T-helper 1 cell treated with Interleukin-12 subunit alpha and Interleukin-12 subunit beta and Interleukin-4 antibody, amounts not matched to agents 30 μg/mL and 1 μg/mL, for 36 hours (primary cell): Measurements from ENCODE around the gene ZFR.
A peak's percentile ranks its signal among the peaks of the same experiment; 100 is the strongest.
"Not testable (repeated sequence)": the region's sequence is repeated elsewhere in the genome, so short reads cannot be mapped to it uniquely, and the experiment has no call there.

ENCODE experiments used
- H3K27ac Mint-ChIP-seq: one replicate; pipeline ENCODE4 v1.8.0; 2021; ENCODE audit warnings: mild to moderate bottlenecking, mixed read lengths
- H3K27me3 Mint-ChIP-seq: one replicate; pipeline ENCODE4 v1.8.0; 2021; ENCODE audit warnings: low read depth, mixed read lengths
- H3K36me3 Mint-ChIP-seq: one replicate; pipeline ENCODE4 v1.8.0; 2021; ENCODE audit warnings: low read depth, mixed read lengths
- H3K4me1 Mint-ChIP-seq: one replicate; pipeline ENCODE4 v1.8.0; 2021; ENCODE audit warnings: low read depth, mixed read lengths
- H3K4me3 Mint-ChIP-seq: one replicate; pipeline ENCODE4 v1.8.0; 2021; ENCODE audit warnings: mild to moderate bottlenecking, moderate library complexity, mixed read lengths
- H3K9me3 Mint-ChIP-seq: one replicate; pipeline ENCODE4 v1.8.0; 2021; ENCODE audit warnings: mixed read lengths

ZFR gene

DNA sequence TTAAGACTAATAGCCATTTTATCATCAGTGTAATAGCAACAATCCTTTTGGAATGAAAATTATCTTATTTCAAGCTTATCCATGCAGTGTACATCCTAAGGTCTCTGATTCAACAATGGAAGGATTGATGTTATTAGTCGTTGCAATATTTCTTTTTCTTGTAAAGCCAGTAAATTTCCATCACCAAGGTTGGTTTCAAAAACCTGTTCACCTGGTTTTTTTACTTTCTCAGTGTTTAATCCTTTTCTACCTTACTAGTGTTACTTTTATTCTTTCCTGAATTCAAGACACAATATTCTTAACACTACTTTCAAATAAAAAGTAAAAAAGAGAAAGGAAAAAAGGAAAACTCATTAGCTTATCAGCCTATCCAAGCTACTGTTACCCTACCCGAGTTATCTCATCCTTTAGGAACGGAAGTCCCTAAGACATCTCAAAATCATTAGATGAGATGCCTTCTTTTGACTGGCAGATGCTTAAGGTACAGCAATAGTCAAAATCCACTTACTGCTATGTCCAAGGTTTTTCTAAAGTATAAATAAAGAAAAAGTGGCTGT is 5.4 kb downstream of the ZFR start:
- peaks cover 22% of the 10 kb centered on the region for H3K4me1 Mint-ChIP-seq
- peaks cover 9% of the 10 kb centered on the region for H3K36me3 Mint-ChIP-seq
- no peak overlapping the region for H3K4me3 Mint-ChIP-seq
- no peaks in the 10 kb centered on the region for H3K27me3 Mint-ChIP-seq
- no peaks in the 10 kb centered on the region for H3K9me3 Mint-ChIP-seq
- H3K27ac Mint-ChIP-seq = no peak overlapping the region

- no peak overlapping the region for H3K27ac Mint-ChIP-seq
- H3K9me3 Mint-ChIP-seq = no peaks in the 10 kb centered on the region
- H3K27me3 Mint-ChIP-seq = no peaks in the 10 kb centered on the region
- peaks cover 14% of the 10 kb centered on the region for H3K4me1 Mint-ChIP-seq
- H3K36me3 Mint-ChIP-seq = peaks cover 10% of the 10 kb centered on the region
- no peak overlapping the region for H3K4me3 Mint-ChIP-seq
Measured at GRCh38 chr5:32436553-32437242, 7.8 kb downstream of the ZFR start.

DNA sequence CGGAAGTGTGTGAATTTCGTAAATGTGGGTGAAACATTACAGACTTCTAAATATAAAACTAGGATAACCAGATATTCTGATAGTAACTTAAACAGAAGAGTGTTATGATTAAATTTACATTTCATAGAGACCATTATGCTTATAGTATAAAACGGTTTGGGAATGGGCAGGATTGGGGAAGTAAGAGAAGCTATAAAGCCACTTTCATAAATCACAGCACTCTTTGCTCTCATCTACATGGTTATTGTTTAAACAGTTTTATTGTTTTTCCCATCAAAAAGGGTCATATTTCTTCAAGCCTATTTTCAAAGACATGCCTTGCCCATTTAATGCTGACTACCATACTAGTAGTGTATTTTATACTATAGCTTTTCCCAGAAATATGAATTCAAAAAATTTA is 9.2 kb downstream of the ZFR start:
- Mint-ChIP-seq H3K4me1 (peaks cover 17% of the 10 kb centered on the region), H3K36me3 (peaks cover 10% of the 10 kb centered on the region), H3K27ac (no peak overlapping the region), H3K4me3 (no peak overlapping the region), H3K27me3 (no peaks in the 10 kb centered on the region), H3K9me3 (no peaks in the 10 kb centered on the region)

- Mint-ChIP-seq H3K4me1 (peaks cover 21% of the 10 kb centered on the region), H3K27ac (no peak overlapping the region), H3K27me3 (no peaks in the 10 kb centered on the region), H3K9me3 (no peaks in the 10 kb centered on the region), H3K4me3 (no peak overlapping the region), H3K36me3 (peaks cover 14% of the 10 kb centered on the region)
Measured at GRCh38 chr5:32434221-32434620, 10.3 kb downstream of the ZFR start.

DNA sequence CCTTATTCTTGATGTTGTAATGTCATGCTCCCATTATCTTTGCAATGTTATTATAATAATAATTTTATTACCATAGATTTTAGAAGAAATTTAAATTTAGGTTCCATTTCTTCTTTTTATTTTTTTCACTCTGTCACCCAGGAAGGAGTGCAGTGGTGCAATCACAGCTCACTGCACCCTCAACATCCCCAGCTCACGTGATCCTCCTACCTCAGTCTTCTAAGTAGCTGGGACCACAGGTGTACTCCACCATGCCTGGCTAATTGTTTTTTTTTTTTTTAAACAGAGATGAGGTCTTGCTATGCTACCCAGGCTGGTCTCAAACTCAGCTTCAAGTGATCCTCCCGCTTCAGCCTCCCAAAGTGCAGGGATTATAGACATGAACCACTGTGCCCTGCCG is 11.9 kb downstream of the ZFR start:
- H3K9me3 Mint-ChIP-seq = peaks cover 5% of the 10 kb centered on the region
- no peak overlapping the region for H3K4me3 Mint-ChIP-seq
- H3K36me3 Mint-ChIP-seq = peaks cover 25% of the 10 kb centered on the region
- no peaks in the 10 kb centered on the region for H3K27me3 Mint-ChIP-seq
- H3K27ac Mint-ChIP-seq = no peak overlapping the region
- H3K4me1 Mint-ChIP-seq = peaks cover 18% of the 10 kb centered on the region

DNA sequence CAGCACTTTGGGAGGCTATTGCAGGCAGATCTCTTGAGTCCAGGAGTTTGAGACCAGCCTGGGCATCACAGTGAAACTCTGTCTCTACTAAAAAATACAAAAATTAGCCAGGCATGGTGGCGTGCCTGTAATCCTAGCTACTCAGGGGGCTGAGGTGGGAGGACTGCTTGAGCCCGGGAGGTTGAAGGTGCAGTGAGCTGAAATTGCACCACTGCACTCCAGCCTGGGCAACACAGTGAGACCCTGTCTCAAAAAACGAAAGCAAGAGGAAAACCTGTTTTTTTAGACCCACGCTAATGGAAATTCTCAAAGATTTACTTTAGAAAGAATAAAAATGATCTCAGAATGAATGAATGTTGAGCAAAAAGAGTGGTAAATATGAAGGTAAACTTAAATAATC is 13.7 kb downstream of the ZFR start:
- H3K27me3 Mint-ChIP-seq, H3K4me3 Mint-ChIP-seq: not testable (repeated sequence)
- peak overlapping the region; percentile 5 for H3K27ac Mint-ChIP-seq
- peaks cover 16% of the 10 kb centered on the region for H3K4me1 Mint-ChIP-seq
- H3K9me3 Mint-ChIP-seq = peaks cover 19% of the 10 kb centered on the region
- H3K36me3 Mint-ChIP-seq = peaks cover 41% of the 10 kb centered on the region

DNA sequence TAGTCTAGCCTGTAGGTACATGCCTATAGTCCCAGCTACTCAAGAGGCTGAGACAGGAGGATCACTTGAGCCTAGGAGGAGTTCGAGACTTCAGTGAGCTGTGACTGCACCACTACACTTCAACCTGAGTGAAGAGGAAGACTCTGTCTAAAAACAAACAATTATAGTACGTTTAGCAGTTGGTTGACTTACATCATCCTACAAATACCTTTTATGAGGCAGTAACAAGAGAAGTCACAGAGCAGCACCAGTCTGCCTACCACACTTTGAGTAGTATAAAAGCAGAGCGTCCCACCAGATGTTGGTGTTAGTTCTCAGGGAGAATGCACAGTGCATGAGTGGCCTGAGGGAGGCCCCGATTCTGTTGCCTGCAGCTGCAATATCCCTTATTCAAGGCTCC is 16.1 kb downstream of the ZFR start:
- Mint-ChIP-seq H3K9me3 (peaks cover 19% of the 10 kb centered on the region), H3K4me3 (no peak overlapping the region), H3K4me1 (peaks cover 22% of the 10 kb centered on the region), H3K27ac (no peak overlapping the region), H3K36me3 (peaks cover 41% of the 10 kb centered on the region), H3K27me3 (no peaks in the 10 kb centered on the region)

DNA sequence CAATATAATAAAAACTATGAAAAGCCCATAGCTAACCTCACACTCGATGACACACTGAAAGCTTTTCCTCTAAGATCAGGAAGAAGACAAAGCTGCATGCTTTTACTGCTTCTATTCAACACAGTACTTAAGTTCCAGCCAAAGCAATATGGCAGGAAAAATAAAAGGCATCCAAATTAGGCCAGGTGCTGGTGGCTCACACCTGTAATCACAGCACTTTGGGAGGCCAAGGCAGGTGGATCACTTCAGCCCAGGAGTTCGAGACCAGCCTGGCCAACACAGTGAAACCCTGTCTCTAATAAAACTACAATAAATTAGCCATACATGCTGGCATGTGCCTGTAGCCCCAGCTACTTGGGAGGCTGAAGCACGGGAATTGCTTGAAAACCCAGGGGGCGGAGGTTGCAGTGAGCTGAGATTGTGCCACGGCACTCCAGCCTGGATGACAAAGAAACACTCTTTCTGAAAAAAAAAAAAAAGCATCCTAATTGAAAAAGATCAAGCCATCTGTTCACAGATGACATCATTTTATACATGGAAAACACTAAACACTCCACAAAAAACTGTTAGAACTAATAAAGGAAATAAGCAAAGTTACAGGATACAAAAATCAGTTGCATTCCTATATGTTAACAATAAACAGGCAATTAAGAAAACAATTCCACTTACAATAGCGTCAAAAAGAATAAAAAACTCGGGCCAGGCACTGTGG is 17.9 kb downstream of the ZFR start:
- H3K27ac Mint-ChIP-seq = no peak overlapping the region
- H3K4me1 Mint-ChIP-seq = peaks cover 22% of the 10 kb centered on the region
- H3K27me3 Mint-ChIP-seq = no peaks in the 10 kb centered on the region
- no peak overlapping the region for H3K4me3 Mint-ChIP-seq
- H3K9me3 Mint-ChIP-seq = peaks cover 19% of the 10 kb centered on the region
- H3K36me3 Mint-ChIP-seq = peaks cover 36% of the 10 kb centered on the region

DNA sequence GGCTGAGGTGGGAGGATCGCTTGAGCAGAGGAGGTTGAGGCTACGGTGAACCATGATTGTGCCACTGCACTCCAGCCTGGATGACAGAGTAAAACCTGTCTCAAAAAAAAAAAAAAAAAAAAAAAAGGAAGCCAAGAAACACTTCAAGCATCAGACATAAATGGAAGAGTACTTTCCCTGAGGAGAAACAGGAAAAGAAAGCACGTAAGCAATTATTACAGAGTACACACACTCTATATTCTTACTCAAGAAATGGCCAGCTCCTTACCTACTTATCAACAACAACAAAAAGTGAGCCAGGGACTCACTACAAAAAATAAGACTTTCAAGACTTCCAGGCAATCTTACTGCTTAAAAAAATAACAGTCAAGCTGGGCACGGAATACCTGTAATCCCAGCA is 21.8 kb downstream of the ZFR start:
- Mint-ChIP-seq H3K27ac (no peak overlapping the region), H3K36me3 (peaks cover 23% of the 10 kb centered on the region), H3K4me1 (peaks cover 14% of the 10 kb centered on the region), H3K27me3 (no peaks in the 10 kb centered on the region), H3K9me3 (peaks cover 15% of the 10 kb centered on the region), H3K4me3 (no peak overlapping the region)

DNA sequence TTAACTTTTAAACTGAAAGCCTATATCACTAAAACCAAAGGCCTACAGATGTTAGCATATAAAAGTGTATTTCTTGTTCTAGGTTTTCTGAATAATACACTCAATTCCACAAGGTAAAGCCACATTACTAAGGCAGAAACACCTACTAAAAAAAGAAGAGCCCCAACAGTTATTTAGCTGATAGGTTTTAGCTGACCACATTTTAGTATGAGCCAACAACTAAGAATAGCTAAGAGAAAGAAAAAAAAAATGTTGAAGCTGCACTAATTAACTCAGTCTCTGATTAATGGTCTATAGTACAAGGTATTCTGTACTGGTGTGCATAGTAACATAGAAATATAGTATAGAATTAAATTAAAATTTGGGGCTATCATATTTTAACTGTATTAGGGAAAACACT is 23.5 kb downstream of the ZFR start:
- peaks cover 14% of the 10 kb centered on the region for H3K36me3 Mint-ChIP-seq
- H3K9me3 Mint-ChIP-seq = peaks cover 1% of the 10 kb centered on the region
- peaks cover 14% of the 10 kb centered on the region for H3K4me1 Mint-ChIP-seq
- H3K4me3 Mint-ChIP-seq = no peak overlapping the region
- no peak overlapping the region for H3K27ac Mint-ChIP-seq
- H3K27me3 Mint-ChIP-seq = no peaks in the 10 kb centered on the region

DNA sequence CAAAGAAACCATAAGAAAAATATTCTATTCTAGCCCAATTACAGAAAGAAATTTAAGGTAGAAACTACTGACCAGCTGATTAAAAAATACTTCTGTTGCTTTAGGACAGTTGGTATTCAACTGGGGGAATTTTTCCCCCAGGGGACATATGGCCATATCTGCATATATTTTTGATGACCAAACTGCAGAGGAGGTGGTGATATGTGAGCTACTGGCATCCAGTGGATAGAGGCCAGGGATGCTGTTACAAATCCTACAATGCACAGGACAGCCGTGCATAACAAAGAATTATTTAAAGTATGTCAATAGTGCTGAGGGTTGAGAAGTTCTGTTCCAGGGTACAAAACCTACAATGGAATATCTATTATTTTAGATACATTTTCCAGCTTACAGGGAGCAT is 24.0 kb downstream of the ZFR start:
- Mint-ChIP-seq H3K27me3 (no peaks in the 10 kb centered on the region), H3K4me3 (no peak overlapping the region), H3K4me1 (peaks cover 14% of the 10 kb centered on the region), H3K27ac (no peak overlapping the region), H3K36me3 (peaks cover 16% of the 10 kb centered on the region), H3K9me3 (no peaks in the 10 kb centered on the region)

DNA sequence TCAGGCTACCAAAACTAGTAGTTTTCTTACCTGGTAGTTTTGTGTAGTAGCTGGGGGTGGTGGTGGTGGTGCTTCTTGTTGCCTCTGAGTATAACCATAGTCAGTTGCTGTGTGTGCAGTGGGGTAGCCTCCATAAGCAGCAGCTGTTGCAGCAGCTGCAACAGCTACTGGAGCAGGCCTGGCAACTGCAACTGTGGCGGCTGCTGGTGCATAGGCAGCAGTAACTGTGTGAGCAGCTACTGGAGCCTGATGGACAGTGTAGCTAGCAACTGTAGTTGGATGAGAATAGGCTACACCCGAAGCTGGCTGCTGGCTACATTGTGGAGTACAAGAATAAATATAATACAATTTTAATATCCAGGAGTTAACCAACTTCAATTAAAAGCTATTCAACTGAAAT is 24.7 kb downstream of the ZFR start:
- Mint-ChIP-seq H3K4me1 (peaks cover 13% of the 10 kb centered on the region), H3K36me3 (peaks cover 20% of the 10 kb centered on the region), H3K4me3 (no peak overlapping the region), H3K9me3 (no peaks in the 10 kb centered on the region), H3K27ac (no peak overlapping the region), H3K27me3 (no peaks in the 10 kb centered on the region)

GRCh38 chr5:32413466-32414263 is 30.9 kb downstream of the ZFR start:
- peaks cover 35% of the 10 kb centered on the region for H3K36me3 Mint-ChIP-seq
- peaks cover 4% of the 10 kb centered on the region for H3K4me1 Mint-ChIP-seq
- no peaks in the 10 kb centered on the region for H3K9me3 Mint-ChIP-seq
- H3K27ac Mint-ChIP-seq = no peak overlapping the region
- no peaks in the 10 kb centered on the region for H3K27me3 Mint-ChIP-seq
- no peak overlapping the region for H3K4me3 Mint-ChIP-seq

- Mint-ChIP-seq H3K9me3 (no peaks in the 10 kb centered on the region), H3K4me3 (no peak overlapping the region), H3K27ac (no peak overlapping the region), H3K36me3 (peaks cover 30% of the 10 kb centered on the region), H3K27me3 (no peaks in the 10 kb centered on the region), H3K4me1 (peaks cover 7% of the 10 kb centered on the region)
Measured at GRCh38 chr5:32410630-32411029, 33.9 kb downstream of the ZFR start.
